Bronchial epithelial cell (primary cell): Measurements from ENCODE around the gene ZBTB42. TPM values are rescaled to one million over a fixed set of nuclear protein-coding genes. Genes with fewer than 3 reads are reported as not detected.

Experiments used
- DNase-seq: peaks from one replicate; pipeline ENCODE4 v3.0.0-alpha.2; 2010; ENCODE audit warnings: low read depth
- FAIRE-seq: peaks from 2 replicates; lab custom pipeline; 2011; peaks lifted over from hg19 to GRCh38; lab: Jason Lieb, UNC
- H3K27me3 ChIP-seq: 2 replicates; pipeline ENCODE4 v1.5.1; 2011; ENCODE audit warnings: low read length; ENCODE audit not compliant: control insufficient read depth, insufficient read depth
- H3K36me3 ChIP-seq: 2 replicates; pipeline ENCODE4 v1.5.1; 2011; ENCODE audit warnings: low read length; ENCODE audit not compliant: control insufficient read depth, insufficient read depth
- H3K4me3 ChIP-seq: 2 replicates; pipeline ENCODE4 v1.5.1; 2011; ENCODE audit warnings: mild to moderate bottlenecking, low read depth, low read length, control low read depth
- CTCF ChIP-seq: IDR thresholded peaks from 2 replicates; pipeline ENCODE4 v1.5.1; 2011; ENCODE audit warnings: mild to moderate bottlenecking, moderate library complexity, low read length, control low read depth, inconsistent platforms; ENCODE audit not compliant: insufficient read depth, severe bottlenecking
- total RNA-seq: library from RNA; depleted of rRNA; stranded (reverse); fragments of >200 nt; gene quantifications from 2 replicates; pipeline ENCODE4 v1.2.1, GENCODE V29; 2014

The ZBTB42 gene
- total RNA-seq, 1 donor from 2014 or later, result 5.3 TPM

GRCh38 chr14:104798300-104799243 is 2.3 kb upstream of the ZBTB42 start:
- no peak for DNase-seq
- TF ChIP-seq CTCF, result no peak
- Histone ChIP-seq H3K4me3 (no peak overlapping the region), H3K36me3 (peaks cover 3% of the 10 kb centered on the region), H3K27me3 (no peaks in the 10 kb centered on the region)
- no peak for FAIRE-seq

- peak; percentile 20 for TF ChIP-seq CTCF
- DNase-seq (no peak), FAIRE-seq (no peak)
- H3K36me3 ChIP-seq, result peaks cover 3% of the 10 kb centered on the region
- no peaks in the 10 kb centered on the region for H3K27me3 ChIP-seq
- H3K4me3 ChIP-seq, result no peak overlapping the region
Measured at GRCh38 chr14:104799244-104800014, 1.5 kb upstream of the ZBTB42 start.

DNA sequence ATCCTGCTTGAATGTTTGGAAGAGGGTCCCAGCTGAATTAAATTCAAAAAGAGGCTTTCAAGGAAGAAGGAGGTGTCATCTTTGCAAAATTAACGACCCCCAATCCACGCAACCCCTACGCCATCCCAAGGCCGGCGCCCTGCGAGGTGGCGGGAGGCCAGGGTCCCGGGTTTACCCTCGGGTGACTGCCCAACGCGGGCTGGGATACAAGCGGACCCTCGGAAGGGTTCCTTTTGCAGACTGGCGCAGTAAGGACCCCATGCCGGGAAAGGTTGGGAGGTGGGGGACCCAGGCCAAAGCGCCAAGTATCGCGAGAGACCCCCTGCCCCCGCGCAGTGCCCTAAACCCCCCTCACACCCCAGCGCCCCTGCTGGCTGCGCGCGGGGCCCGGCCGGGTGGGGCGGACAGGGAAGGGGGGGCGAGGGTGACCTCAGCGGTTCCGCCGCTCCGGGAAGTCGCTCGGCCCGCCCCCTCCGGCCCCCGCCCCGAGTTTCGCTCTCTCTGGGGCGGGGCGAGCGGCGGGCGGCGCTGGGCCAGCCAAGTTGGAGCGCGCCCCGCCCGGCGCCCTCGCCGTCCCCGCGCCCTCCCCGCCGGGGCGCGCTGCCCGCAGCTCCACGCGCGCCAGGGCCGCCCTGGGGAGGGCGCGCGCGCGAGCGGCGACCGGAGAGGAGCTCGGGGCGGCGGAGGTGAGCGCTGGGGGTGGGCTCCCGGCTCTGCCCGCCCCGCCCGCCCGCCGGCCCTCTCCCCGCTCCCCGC is 708 bp upstream of the ZBTB42 start:
- peak; percentile 39 for TF ChIP-seq CTCF
- peak overlapping the region; percentile 64 for H3K4me3 ChIP-seq
- DNase-seq, result peak; percentile 29
- peaks cover 3% of the 10 kb centered on the region for H3K36me3 ChIP-seq
- no peaks in the 10 kb centered on the region for H3K27me3 ChIP-seq
- no peak for FAIRE-seq

DNA sequence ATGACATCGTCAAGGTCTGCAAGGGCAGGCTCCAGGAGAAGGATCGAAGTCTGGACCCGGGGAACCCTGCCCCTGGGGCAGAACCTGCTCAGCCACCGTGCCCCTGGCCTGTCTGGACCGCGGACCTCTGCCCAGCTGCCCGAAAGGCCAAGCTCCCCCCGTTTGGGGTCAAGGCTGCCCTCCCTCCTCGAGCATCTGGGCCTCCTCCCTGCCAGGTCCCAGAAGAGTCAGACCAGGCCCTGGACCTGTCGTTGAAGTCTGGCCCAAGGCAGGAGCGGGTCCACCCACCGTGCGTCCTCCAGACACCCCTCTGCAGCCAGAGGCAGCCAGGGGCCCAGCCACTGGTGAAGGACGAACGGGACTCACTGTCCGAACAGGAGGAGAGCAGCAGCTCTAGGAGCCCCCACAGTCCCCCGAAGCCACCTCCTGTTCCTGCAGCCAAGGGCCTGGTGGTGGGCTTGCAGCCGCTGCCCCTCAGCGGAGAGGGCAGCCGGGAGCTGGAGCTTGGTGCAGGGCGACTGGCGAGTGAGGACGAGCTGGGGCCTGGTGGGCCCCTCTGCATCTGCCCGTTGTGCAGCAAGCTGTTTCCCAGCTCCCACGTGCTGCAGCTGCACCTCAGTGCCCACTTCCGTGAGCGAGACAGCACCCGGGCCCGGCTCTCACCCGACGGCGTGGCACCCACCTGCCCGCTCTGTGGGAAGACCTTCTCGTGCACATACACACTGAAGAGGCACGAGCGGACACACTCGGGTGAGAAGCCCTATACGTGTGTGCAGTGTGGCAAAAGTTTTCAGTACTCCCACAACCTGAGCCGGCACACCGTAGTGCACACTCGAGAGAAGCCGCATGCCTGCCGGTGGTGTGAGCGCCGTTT is 856 bp downstream of the ZBTB42 start:
- DNase-seq (no peak), FAIRE-seq (no peak)
- Histone ChIP-seq H3K36me3 (peaks cover 3% of the 10 kb centered on the region), H3K27me3 (no peaks in the 10 kb centered on the region), H3K4me3 (peak overlapping the region; percentile 64)
- no peak for TF ChIP-seq CTCF
